Daoy (cell line): Measurements from ENCODE around the gene STK40. TPM values are rescaled to one million over a fixed set of nuclear protein-coding genes. Genes with fewer than 3 reads are reported as not detected.
A peak's percentile ranks its signal among the peaks of the same experiment; 100 is the strongest.

ENCODE experiments used
- DNase-seq: peaks from one replicate; pipeline ENCODE4 v3.0.0-alpha.2; 2015; ENCODE audit warnings: low read depth
- total RNA-seq: library from RNA; depleted of rRNA; stranded (reverse); fragments of >200 nt; shearing (Covaris generic); gene quantifications from 2 replicates; pipeline ENCODE4 v1.2.3, GENCODE V29; 2014

STK40 gene
- total RNA-seq, 1 experiment from 2014 or later, result 31.1 TPM

- DNase-seq, result no peak
Observed at GRCh38 chr1:36344395-36344680, 41.4 kb downstream of the STK40 start.

GRCh38 chr1:36343651-36344394, 41.9 kb downstream of the STK40 start:
- DNase-seq, result no peak

GRCh38 chr1:36342426-36343185, 43.1 kb downstream of the STK40 start:
- peak; percentile 87 for DNase-seq

GRCh38 chr1:36341626-36342320, 44.0 kb downstream of the STK40 start:
- DNase-seq, result no peak

GRCh38 chr1:36339615-36340014, 46.1 kb downstream of the STK40 start:
- DNase-seq, result no peak

DNA sequence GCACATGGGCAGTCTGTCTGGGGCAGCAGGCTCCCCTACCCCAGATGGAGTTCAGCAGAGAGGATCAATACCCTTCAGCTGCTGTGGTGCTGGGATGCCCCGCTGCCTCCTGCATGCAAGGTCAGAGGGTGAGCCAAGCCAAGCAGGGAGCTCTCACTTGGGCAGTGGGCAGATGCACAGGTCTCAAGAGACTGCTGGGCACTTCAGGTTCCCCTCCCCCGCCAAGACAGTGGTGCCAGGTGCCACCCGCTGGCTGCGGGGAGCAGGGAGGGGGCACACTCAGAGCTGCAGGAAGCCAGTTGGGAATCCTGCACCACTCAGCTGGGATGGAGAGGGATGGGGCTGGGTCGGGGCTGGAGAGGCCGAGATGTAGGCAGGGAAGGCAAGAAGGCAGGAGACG, 46.5 kb downstream of the STK40 start:
- DNase-seq, result no peak

- DNase-seq, result no peak
Observed at GRCh38 chr1:36337830-36338229, 47.9 kb downstream of the STK40 start.

DNA sequence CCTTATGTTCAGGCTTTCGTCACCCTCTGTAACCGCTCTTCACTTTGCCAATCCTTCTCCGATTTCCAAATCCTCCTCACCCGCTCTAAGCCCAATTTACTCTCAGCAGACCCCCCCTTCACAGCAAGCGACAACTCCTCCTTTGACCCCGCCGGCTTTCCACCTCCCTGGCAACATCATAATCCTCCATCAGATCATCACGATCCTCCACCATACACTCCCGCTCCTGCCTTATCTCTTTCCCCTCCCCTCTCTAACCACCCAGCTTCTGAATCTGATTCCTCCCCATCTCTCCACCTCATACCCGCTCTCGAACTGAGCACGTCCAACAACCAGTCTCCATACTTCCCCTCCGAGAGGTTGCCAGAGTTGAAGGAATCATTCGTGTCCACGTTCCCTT, 54.8 kb downstream of the STK40 start:
- DNase-seq, result no peak

DNA sequence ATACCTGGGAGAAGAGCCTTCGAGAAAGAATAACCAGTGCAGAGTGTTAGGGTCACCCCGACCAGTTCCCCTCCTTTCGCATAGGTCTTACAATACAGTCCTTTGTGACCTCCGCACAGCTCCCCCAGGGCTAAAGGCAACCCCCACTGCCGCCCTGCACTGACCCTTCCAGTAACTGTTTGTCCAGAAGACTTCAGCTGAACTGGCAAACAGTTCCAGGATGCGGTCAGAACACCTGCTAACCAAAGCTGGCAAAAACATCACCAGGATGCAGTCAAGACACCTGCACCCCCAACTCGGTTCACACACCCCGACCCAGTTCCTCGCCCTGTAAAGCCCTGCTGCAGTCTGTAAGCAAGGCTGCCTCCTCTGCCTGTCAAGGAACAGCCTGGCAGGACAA, 55.9 kb downstream of the STK40 start:
- DNase-seq, result no peak

DNA sequence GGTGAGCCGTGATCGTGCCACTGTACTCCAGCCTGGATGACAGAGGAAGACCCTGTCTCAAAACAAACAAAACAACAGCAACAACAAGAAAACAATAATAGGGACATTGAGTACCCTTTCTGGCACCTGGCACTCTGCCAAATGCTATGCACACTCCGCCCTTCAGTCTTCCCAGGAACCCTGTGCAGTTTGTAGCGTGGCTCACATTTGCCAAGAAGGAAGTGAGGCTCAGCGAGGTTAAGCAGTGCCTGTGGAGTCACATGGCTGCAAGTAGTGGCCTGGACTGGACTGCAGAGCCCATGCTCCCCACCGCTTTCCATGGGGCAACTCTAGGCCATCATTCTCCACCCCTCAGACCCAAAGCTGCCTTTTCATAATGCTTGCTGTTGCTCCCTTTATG, 57.0 kb downstream of the STK40 start:
- DNase-seq, result no peak

- DNase-seq, result no peak
Observed at GRCh38 chr1:36328088-36328480, 57.6 kb downstream of the STK40 start.

DNA sequence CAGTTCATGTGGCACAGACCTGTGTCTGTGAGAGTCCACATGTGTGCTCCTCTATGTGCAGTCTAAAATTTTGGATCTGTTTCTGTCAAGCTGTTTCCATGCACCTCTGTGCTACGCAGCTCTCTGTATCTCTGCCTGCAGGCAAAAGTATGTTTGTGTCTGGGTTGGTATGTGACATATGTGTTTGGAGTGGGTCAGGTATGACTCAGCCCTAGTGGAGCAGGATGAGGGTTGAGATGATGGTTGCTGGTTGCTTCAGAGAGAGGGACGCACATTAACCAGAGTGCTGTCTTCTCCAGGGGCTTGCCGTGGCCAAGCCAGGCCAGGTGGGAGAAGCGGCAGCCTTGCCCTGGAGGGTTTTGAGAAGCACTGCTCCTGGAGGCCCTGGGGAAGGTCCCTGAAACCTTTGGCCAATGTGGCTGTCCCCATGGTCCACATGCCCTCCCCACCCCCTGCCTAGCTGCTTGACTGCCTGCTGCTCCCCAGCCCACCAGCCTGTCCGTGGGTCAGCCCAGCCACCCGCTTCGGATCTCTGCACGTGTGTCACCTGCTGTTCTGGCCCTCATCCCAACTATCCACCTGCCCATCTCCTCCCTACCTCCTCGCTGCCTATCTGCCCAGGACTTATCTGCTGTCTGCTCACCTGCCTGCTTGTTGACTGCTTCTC, 58.2 kb downstream of the STK40 start:
- peak; percentile 66 for DNase-seq

DNA sequence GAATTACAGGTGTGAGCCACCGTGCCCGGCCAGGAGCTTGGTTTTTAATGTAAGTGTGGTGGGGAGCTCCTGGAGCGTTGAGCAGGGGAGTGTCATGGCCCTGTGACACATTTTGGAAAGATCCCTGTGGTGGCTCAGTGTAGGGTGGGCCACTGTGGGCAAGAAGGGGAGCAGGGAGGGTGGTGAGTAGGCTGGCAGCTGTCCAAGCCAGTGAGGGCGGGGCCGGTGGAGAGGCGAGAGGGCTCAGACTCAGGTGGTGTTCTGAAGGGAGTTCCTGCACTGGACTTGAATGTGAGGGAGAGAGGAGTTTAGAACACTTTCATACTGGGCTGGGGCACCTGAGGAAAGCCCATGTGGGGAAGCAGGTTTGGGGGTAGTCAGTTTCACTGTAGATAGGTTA, 59.2 kb downstream of the STK40 start:
- peak; percentile 69 for DNase-seq

DNA sequence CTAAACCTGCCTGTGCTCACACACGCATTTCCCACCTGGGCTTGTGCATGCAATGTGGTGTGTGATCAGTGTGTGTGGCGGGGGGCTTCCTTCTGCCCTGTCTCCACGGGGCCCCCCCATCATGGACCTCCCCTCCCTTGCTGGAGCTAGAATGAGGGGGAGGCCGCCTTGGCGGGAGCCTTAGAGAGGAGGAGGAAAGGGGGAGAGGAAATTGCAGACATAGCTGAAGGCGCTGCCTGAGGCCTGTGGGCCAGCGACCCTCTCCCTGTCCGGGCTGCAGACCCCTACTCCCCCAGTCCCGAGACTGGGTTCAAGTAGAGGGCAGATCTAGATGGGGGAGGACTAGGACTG, 61.4 kb downstream of the STK40 start:
- DNase-seq, result no peak

DNA sequence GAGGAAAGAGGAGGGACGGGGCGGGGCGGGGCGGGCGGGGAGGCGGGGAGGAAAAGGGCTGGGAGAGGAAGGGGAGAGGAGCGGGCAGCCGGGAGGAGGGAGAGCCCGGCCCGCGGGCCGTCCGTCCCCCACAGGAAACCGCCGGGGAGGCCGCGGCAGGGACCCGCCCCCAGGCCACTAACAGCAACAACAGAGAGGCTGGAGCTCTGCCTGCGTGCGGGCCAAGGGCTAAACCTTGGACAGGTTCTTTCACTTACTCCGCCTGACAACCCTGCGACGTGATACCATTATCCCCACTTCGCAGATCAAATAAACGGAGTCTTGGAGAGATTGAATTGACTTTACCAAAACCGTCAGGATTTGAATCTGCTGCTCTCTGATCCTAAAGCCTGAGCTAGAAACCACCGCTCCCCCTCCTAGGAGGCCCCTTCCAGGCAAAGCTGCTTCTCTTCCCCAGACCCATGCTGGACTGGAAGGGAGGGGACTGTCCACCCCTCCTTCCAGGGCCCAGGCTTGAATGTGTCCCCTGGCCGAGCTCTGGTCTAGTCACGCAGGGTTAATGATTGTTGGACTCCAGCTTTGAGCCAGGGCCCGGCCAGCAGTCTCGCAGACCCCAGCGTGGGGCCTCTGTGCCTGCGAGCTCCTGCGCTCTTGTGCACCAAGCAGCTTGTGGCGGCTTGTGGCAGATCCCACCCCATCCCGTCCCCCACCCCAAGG, 61.9 kb downstream of the STK40 start, which contains the start of gene EVA1B:
EVA1B (minus strand) TSS at position 10 of the 717 bp plus-strand sequence. CDS start 608 bp downstream, outside the sequence.
- DNase-seq, result peak; percentile 84

DNA sequence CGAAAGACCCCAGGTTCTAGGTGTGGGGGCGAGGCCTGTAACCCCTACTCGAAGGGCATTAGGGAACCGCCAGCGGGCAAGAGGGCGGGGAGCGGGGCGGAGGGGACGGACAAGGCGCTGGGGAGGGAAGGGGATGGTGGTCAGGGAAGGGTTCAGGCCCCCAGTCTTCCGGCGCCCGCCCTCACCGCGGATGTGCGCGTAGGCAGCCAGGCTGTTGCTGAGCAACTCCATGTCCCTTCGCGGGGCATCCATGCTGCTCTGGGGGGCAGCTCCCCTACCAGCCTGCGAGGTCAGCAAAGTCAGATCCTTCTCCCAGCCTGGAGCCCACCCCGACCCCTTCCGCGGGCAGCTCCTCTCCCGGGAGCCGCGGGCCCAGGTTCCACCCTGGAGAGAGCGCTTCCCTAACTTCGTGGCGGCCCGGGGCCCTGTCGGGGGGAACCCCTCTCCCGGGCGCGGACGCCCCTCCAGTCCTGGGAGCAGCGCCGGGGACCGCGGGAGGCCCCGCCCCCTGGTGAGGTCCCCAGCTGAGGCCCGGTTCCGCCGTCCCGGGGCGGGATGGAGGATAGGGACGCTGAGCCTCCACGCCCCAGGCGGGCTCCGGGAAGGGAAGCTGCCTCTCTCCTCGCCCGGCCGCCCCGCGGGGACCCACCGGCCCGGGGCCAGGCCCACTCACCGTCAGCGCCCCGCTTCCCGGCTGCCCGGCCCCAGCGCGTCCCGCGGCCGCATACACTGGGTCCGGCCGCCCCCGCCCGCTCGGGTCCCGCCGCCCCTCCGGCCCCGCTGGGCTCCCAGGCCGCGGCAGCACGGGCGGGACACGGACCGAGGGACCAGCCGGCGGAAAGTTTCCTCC, 62.7 kb downstream of the STK40 start:
- DNase-seq, result peak; percentile 54

GRCh38 chr1:36322041-36322785, 63.5 kb downstream of the STK40 start:
- no peak for DNase-seq

DNA sequence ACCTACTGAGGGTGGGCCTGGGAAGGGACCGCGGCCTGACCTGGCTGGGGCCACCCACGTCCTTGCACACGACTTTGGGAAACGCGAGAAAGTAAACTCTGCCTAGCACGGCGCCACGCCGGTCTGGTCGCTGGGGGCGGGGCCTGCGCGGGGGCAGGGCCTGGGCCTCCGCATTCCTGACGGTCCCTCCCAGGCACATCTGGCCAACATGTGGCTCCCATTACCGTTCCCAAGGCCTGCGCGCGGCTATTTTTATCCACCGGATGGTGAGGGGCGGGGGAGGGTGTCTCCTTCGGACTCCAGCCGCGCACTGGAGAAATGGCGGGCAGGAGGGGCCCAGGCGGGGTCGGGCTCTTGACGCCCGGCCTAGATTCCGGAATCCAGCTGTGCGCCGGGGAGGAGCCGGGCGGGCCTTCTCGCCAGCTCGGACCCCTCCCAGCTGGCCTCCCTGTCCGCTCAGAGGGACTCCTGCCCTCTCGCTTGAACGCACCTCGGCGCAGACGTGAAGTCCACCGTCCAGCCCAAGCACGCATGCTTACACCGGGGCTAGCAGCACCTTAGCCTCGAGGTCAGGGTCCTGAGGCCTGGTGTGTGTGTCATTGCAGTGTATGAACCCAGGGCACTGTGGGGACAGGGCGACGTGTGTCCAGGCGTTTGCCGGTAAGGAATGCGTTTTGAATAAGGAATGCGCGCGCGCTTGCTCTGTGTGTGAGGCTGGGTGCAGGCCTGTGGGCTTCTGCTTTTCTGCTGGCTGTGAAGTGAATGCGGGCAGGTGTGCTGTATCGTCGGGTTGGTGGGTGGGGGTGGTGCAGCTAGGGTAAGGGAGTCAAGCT, 64.4 kb downstream of the STK40 start:
- no peak for DNase-seq

- DNase-seq, result no peak
Observed at GRCh38 chr1:36320767-36321118, 65.0 kb downstream of the STK40 start.
